ENCODE results near the gene PIGQ. TPM values are rescaled to one million over a fixed set of nuclear protein-coding genes. Genes with fewer than 3 reads are reported as not detected.

Gene PIGQ
- total and polyA plus RNA-seq, 2 of the 8 experiments (the other 6 are each of a cell fraction or from before 2014, with no cell fraction given) = 36.0 to 49.2 TPM

DNA sequence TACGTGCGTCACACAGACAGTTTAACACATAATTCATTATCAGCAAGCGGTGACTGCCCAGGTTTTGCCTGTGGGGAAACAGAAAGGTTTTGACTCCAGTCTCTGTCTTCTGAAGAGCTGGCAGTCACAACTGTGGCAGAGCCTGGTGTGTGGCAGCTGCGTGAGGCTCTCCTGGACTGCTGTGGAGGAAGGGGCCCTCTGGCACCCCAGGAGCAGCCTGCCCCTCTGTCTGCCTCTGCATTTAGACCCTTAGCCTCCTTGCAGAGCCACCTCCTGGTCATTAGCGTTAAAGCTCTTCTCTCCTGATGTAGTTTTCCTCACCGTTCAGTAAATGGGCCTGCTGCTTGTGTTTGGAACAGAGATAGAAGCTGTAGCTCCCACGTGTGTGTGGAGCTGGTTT, 31.0 kb downstream of the PIGQ start:
- H2AFZ ChIP-seq (ENCODE audit: low read length) = no peak overlapping the region
- no peak overlapping the region for H2AK5ac ChIP-seq (ENCODE audit: low read depth, low read length)
- H3K56ac ChIP-seq (replicated peaks; ENCODE audit: insufficient read length, low read depth, low read length) = no peak overlapping the region
- H3K9ac ChIP-seq (replicated peaks in 1 of 4; ENCODE audit: extremely low read depth in 1 of 4, low read depth in 3 of 4, low read length in 3 of 4) = no peak overlapping the region
- H3K27me3 ChIP-seq (replicated peaks in 1 of 4; ENCODE audit: control insufficient read depth in 3 of 4, extremely low read depth in 1 of 4, insufficient read depth in 3 of 4, low read length in 3 of 4) = no peaks in the 10 kb centered on the region; a peak in 2 of 7 replicates
- CTCF ChIA-PET (ENCODE audit: partially characterized antibody) = interaction anchor here (0.6 to 3.8 kb wide), 25 partner anchors 8 to 528 kb away, joined by 3 to 35 read pairs (median 4); partner anchors contain the start of genes METTL26, RHBDL1 and WFIKKN1
- peak; percentile 63; the same call in 1 of the 2 replicates for TF ChIP-seq GABPA (IDR thresholded peaks at IDR 0.05; ENCODE audit: borderline replicate concordance, insufficient read depth, low read length)
- TF ChIP-seq KDM1A (IDR thresholded peaks at IDR 0.05; ENCODE audit: borderline replicate concordance, low read length) = no peak
- TF ChIP-seq, protein P1, sequence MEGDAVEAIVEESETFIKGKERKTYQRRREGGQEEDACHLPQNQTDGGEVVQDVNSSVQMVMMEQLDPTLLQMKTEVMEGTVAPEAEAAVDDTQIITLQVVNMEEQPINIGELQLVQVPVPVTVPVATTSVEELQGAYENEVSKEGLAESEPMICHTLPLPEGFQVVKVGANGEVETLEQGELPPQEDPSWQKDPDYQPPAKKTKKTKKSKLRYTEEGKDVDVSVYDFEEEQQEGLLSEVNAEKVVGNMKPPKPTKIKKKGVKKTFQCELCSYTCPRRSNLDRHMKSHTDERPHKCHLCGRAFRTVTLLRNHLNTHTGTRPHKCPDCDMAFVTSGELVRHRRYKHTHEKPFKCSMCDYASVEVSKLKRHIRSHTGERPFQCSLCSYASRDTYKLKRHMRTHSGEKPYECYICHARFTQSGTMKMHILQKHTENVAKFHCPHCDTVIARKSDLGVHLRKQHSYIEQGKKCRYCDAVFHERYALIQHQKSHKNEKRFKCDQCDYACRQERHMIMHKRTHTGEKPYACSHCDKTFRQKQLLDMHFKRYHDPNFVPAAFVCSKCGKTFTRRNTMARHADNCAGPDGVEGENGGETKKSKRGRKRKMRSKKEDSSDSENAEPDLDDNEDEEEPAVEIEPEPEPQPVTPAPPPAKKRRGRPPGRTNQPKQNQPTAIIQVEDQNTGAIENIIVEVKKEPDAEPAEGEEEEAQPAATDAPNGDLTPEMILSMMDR (IDR thresholded peaks at IDR 0.05; ENCODE audit: control extremely low read depth in 1 of 3, insufficient read depth in 1 of 3, low read depth in 1 of 3, low read length in 3 of 3) = peak; percentile 20 to 67 (median 54)
- TF ChIP-seq EZH2 (IDR thresholded peaks at IDR 0.05; ENCODE audit: low read depth, low read length, severe bottlenecking) = no peak
- TF ChIP-seq EGR1 (IDR thresholded peaks at IDR 0.05; ENCODE audit: borderline replicate concordance, low read depth, low read length) = no peak
- peak; percentile 25 to 48; a peak in 3 of 4 replicates for TF ChIP-seq RAD21 (IDR thresholded peaks at IDR 0.05 in 1 of 2, conservative IDR thresholded peaks at IDR 0.05 in 1 of 2; ENCODE audit: low read depth in 2 of 2, low read length in 2 of 2)
- no peak for TF ChIP-seq CHD1 (IDR thresholded peaks at IDR 0.05; ENCODE audit: low read depth, low read length)
- TF ChIP-seq BCL11A (IDR thresholded peaks at IDR 0.05; ENCODE audit: low read depth in 2 of 2, low read length in 2 of 2) = no peak
- H3K4ac ChIP-seq (replicated peaks; ENCODE audit: insufficient read length, low read depth, low read length) = no peak overlapping the region
- no peak overlapping the region for H3K4me2 ChIP-seq (ENCODE audit: insufficient read depth in 1 of 2, low read depth in 2 of 2, low read length in 2 of 2)
- no peaks in the 10 kb centered on the region for H3K23me2 ChIP-seq (ENCODE audit: low read depth, low read length)
- H3K18ac ChIP-seq (ENCODE audit: extremely low read depth, low read length) = no peak overlapping the region
- H4K20me1 ChIP-seq (replicated peaks in 1 of 2; ENCODE audit: control insufficient read depth in 1 of 2, insufficient read depth in 2 of 2, low read length in 2 of 2) = peaks cover 6 to 12% of the 10 kb centered on the region in 2 experiments
- H4K8ac ChIP-seq (ENCODE audit: extremely low read depth, insufficient read depth, low read length) = no peak overlapping the region
- no peak overlapping the region for H3K27ac ChIP-seq (ENCODE audit: low read depth, low read length)
- peaks cover 7 to 13% of the 10 kb centered on the region in 2 experiments; a peak in 3 of 4 replicates for H3K9me3 ChIP-seq (ENCODE audit: insufficient read depth in 2 of 2, low read depth in 1 of 2, low read length in 1 of 2)
- 73% methylated on average over 7 of the region's 7 CpGs; no CpG with 5 or more reads in 1 of the 2 experiments for WGBS, 2 experiments (ENCODE audit: extremely low coverage in 1 of 2, insufficient coverage in 1 of 2, insufficient read length in 1 of 2, insufficient replicate concordance in 2 of 2, low coverage in 1 of 2, low lambda C conversion rate in 2 of 2, missing lambda C conversion rate in 1 of 2)
- no peak overlapping the region for H4K91ac ChIP-seq (replicated peaks; ENCODE audit: insufficient read length, low read length)
- no peak overlapping the region for H3K4me3 ChIP-seq (ENCODE audit: extremely low read depth in 1 of 4, insufficient read depth in 2 of 4, low read depth in 3 of 4, low read length in 4 of 4)
- no peak overlapping the region for H2BK12ac ChIP-seq (ENCODE audit: low read depth, low read length)
- FAIRE-seq (peak; percentile 24), DNase-seq (ENCODE audit: low read depth in 1 of 2, low spot score in 2 of 2) (no peak)
- peaks cover 2 to 3% of the 10 kb centered on the region in 2 experiments; a peak in 2 of 4 replicates for H3K79me2 ChIP-seq (ENCODE audit: control insufficient read depth in 1 of 2, insufficient read depth in 2 of 2, low read length in 2 of 2)
- no peak overlapping the region for H4K5ac ChIP-seq (ENCODE audit: insufficient read length, low read depth, low read length)
- H3K36me3 ChIP-seq (ENCODE audit: control insufficient read depth in 2 of 4, insufficient read depth in 4 of 4, low read length in 3 of 4) = peaks cover 0 to 3% (median under 1%) of the 10 kb centered on the region in 4 experiments; a peak in 2 of 8 replicates
- H2BK120ac ChIP-seq (replicated peaks; ENCODE audit: low read depth, low read length) = no peak overlapping the region
- H2BK20ac ChIP-seq (ENCODE audit: low read length) = no peak overlapping the region
- H3K79me1 ChIP-seq (ENCODE audit: low read depth, low read length) = peaks cover 13% of the 10 kb centered on the region; the same call in 1 of the 2 replicates
- POLR2A ChIA-PET (ENCODE audit: partially characterized antibody) = interaction anchor here (1.2 to 2.0 kb wide), 4 partner anchors 9 to 30 kb away, joined by 3 to 5 read pairs (median 4); partner anchors contain the start of genes RAB40C and WFIKKN1
- H3K4me1 ChIP-seq (replicated peaks in 1 of 4; ENCODE audit: control insufficient read depth in 3 of 4, insufficient read depth in 4 of 4, low read length in 3 of 4) = peaks cover 0 to 2% (median 0%) of the 10 kb centered on the region in 4 experiments; a peak in 1 of 7 replicates
- no peak overlapping the region for H3K23ac ChIP-seq (ENCODE audit: insufficient read length)
- H2BK15ac ChIP-seq (ENCODE audit: low read length) = no peak overlapping the region
- no peak overlapping the region for H2BK5ac ChIP-seq (ENCODE audit: low read depth, low read length)
- H3K14ac ChIP-seq (ENCODE audit: insufficient read length) = no peak overlapping the region

All from H1 (cell line).